Stimulated activated CD8-positive, alpha-beta memory T cell treated with anti-CD3 and anti-CD28 coated beads, Interleukin-15, amount 100 ng/mL, for 4 hours (primary cell): ENCODE results near the gene FOLH1.
"Not testable (repeated sequence)": the region's sequence is repeated elsewhere in the genome, so short reads cannot be mapped to it uniquely, and the experiment has no call there.

Experiments used
- DNase-seq, 2 donors: peaks; one replicate each; pipeline ENCODE4 v3.0.0-alpha.2; 2020; ENCODE audit warnings: low read depth in 2 of 2

The FOLH1 gene

DNA sequence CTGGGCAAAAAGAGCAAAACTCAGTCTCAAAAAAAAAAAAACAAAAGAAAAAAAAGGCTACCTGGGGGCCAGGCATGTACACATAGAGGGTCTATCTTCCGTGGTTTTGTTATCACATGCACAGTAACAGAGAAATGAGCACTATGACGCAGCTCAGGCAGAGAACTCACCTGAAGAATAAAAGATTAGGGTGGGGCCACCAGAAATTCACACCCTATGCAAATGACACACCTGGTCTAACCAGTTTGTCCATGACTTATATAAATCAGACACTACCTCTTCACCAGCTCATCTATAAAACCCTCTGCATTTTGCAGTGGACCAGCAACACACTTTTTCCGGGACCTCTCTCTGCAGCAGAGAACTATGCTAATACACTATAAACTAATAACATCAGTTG is 30.5 kb downstream of the FOLH1 start:
- DNase-seq = not testable (repeated sequence)

DNA sequence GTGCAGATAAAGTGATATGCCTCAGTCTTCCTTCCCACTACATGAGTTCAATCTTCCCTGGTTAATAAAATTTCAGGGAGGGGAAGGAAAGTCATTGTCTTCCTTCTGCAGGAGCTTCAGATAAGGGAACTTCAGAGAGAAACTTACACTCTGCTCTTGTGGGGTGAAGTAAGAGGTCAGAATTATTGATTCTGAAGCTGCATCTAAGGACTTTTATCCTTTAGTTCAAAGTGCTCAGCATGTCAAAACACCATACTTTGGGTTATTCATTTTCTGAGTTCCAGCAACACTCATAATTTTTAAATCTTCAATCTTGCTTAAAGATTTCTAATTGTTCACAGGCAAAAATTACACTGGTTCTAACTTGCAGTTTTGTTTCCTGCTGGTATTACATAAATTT is 33.0 kb downstream of the FOLH1 start:
- DNase-seq = not testable (repeated sequence)

DNA sequence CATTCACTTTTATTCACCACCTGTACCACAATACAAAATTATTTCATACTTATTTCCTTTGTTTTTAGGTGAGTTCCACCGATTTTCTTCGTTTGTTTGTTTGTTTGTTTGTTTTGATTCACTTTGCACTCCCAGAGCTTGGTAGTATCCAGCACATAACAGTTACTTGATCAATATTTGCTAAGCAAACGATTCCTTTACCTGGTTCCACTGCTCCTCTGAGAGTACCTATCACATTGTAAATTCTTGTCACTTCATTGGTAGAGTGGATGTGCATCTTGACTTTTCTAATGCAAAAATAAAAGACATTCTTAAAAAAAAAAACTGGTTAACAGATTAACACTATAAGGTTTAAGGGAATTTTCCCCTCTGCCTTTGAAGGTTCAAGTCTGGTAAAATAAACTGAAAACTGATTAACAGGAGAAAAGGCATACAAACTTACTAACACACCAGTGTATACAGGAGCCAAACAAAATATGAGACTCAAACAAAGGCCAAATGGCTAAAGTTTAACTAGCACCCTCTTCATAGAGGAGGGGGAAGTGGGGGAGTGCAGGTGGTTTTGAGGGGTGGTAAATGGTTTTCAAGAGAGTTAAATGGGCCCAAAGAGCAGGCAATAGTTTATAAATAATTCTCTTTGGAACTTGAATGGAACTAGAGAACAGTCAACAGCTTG is 33.6 kb downstream of the FOLH1 start:
- not testable (repeated sequence) for DNase-seq

DNA sequence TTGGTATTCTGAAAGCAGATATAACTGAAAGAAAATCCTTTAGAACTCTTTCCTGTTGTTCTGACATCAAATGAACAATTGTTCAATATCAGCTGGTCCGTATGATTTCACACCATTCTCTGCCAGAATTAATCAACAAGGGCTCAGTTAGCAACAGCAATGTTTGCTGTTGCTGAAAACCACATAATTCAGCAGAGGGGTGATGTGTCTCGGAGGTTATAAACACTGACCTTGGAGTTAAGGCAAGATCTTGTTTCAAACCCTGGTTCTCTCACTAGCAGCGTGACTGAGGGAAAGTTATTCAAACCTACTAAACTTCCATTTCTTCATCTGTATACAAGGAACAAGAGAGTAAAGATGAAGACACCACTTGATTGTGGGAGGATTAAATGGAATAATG is 36.8 kb downstream of the FOLH1 start:
- not testable (repeated sequence) for DNase-seq

DNA sequence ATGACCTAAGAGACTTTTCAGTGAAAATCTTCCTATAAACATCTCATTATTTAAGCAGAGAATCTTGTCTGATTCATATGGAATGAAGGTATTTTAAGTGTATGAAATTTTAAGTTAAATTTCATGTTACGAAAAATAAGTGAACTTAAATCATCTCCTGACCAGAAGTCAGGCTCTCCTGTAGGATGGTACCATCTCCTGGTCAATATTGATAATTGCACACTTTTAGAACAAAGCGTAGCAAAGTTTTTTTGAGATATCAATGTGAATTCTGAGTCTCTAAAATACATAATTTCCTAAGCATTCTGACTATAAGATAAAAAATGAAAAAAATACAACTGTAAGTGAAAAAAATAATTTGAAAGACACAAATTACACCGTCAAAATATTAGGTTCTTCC is 38.8 kb downstream of the FOLH1 start:
- DNase-seq = not testable (repeated sequence)

DNA sequence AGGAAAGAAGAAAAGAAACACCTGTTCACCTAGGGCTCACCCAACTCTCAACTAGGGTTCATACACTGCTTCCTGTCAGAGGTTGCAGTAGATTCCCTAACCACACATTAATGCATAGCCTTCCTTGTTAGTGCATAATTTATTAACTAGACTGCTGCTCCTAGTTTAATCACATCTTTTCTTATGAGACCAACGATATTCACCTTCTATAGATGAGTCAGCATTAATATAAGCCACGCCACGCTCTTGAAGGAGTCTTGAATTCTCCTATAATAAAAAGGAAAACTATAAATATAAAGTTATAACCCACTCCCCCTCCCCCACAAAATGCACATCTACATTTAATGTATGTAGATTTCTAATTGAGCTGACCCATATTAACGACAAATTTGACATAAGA is 39.4 kb downstream of the FOLH1 start:
- DNase-seq = not testable (repeated sequence)

DNA sequence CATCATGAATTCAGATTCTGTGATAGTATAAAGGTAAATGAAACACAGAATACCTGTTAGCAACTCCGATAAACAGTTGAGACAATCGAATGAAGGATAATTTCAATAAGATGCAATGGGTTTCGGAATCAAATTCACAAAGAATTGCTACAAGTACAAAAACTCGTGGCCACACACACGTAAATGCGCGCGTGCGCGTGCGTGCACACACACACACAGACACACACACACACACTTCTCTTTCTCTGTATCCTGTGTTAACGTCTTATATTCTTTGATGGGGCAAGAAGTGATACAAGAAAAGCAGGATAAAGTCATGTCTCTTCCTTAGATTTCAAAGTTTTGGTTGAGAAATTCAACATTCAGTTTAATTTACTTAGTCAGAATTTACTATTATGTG is 57.2 kb downstream of the FOLH1 start:
- DNase-seq = no peak

- not testable (repeated sequence) for DNase-seq
Measured at GRCh38 chr11:49102356-49102755, 106.0 kb downstream of the FOLH1 start.
